ENCODE measurements around the gene TLR9. TPM values are rescaled to one million over a fixed set of nuclear protein-coding genes. Genes with fewer than 3 reads are reported as not detected.
A peak's percentile ranks its signal among the peaks of the same experiment; 100 is the strongest.

TLR9 gene
- total and polyA plus RNA-seq, 9 of the 15 experiments (the other 6 are each of a cell fraction or from before 2014, with no cell fraction given), result not detected

GRCh38 chr3:52259035-52259434 lies 33.6 kb upstream of the TLR9 start (continued):
- TF ChIP-seq MAFF (IDR thresholded peaks at IDR 0.05; ENCODE audit: low read length) (peak; percentile 22; the same call in 1 of the 2 replicates), ZNF316 (IDR thresholded peaks at IDR 0.05) (peak; percentile 52), LEF1 (IDR thresholded peaks at IDR 0.05) (no peak), MAFK (IDR thresholded peaks at IDR 0.05; ENCODE audit: low read length) (0 out of 2 replicates have a peak, but pooled peaks have one; percentile 16), ZBTB26 (CRISPR knock-in tag; IDR thresholded peaks at IDR 0.05) (no peak), C11orf30 (IDR thresholded peaks at IDR 0.05; ENCODE audit: low read depth) (peak; percentile 61; the same call in 1 of the 2 replicates)

GRCh38 chr3:52257911-52258310 lies 32.5 kb upstream of the TLR9 start:
- Histone ChIP-seq H3K9ac (ENCODE audit: insufficient read depth in 1 of 2, low read depth in 2 of 2, low read length in 2 of 2) (no peak overlapping the region), H3K27ac (ENCODE audit: extremely low read depth, low read depth, low read length) (no peak overlapping the region), H3K4me3 (no peak overlapping the region), H4K20me1 (replicated peaks; ENCODE audit: control insufficient read depth, insufficient read depth, low read length) (no peaks in the 10 kb centered on the region), H3K9me3 (replicated peaks; ENCODE audit: control insufficient read depth, insufficient read depth, low read depth, low read length) (no peaks in the 10 kb centered on the region), H3K36me3 (ENCODE audit: control insufficient read depth, insufficient read depth, low read length) (peaks cover 99% of the 10 kb centered on the region), H3K27me3 (ENCODE audit: control insufficient read depth in 2 of 2, insufficient read depth in 2 of 2, low read length in 2 of 2) (no peaks in the 10 kb centered on the region), H3K79me2 (ENCODE audit: control insufficient read depth, insufficient read depth, low read length) (peaks cover 14% of the 10 kb centered on the region; the same call in 2 of the 3 replicates), H3K9me1 (ENCODE audit: control insufficient read depth, insufficient read depth, low read length) (no peaks in the 10 kb centered on the region), H3K4me2 (ENCODE audit: insufficient read depth, low read length) (no peak overlapping the region), H3K4me1 (replicated peaks in 1 of 2; ENCODE audit: control insufficient read depth in 2 of 2, insufficient read depth in 2 of 2, low read length in 2 of 2) (peaks cover 0 to 19% of the 10 kb centered on the region in 2 experiments; a peak in 4 of 5 replicates), H2AFZ (ENCODE audit: low read depth, low read length) (no peak overlapping the region)
- FAIRE-seq (no peak), ATAC-seq (no peak), DNase-seq (ENCODE audit: extremely low read depth in 1 of 4, low spot score in 3 of 4) (no peak)
- WGBS (ENCODE audit: insufficient coverage, low coverage, missing lambda C conversion rate), result 52% methylated on average over 4 of the region's 4 CpGs
- POLR2A ChIA-PET, result interaction anchor here (0.6 kb wide), 2 partner anchors 10 to 16 kb away, joined by 3 to 4 read pairs; no protein-coding TSS in a partner anchor
- BruUV-seq (replicated peaks), result no TSS peak
- CTCF ChIA-PET (ENCODE audit: low intra/inter-chr PET ratio), result no interaction called here
- intact Hi-C loops (cut with micrococcal nuclease) (no loop called here), in situ Hi-C loops (cut with MboI) (no loop called here)
- TF ChIP-seq MLX (CRISPR knock-in tag; conservative IDR thresholded peaks at IDR 0.05) (no peak), IRF2 (CRISPR knock-in tag; IDR thresholded peaks at IDR 0.05) (no peak), SOX6 (IDR thresholded peaks at IDR 0.05) (peak; percentile 52; the same call in 1 of the 2 replicates), ZFP91 (CRISPR knock-in tag; IDR thresholded peaks at IDR 0.05) (no peak), FUS (optimal IDR thresholded peaks at IDR 0.05; ENCODE audit: low read depth, low read length) (no peak), ZBTB34 (CRISPR knock-in tag; IDR thresholded peaks at IDR 0.05) (no peak), MAFG (tag; conservative IDR thresholded peaks at IDR 0.05) (no peak), FOSL1 (tag; conservative IDR thresholded peaks at IDR 0.05) (0 out of 2 replicates have a peak, but pooled peaks have one; percentile 23), PURB (CRISPR knock-in tag; IDR thresholded peaks at IDR 0.05; ENCODE audit: low read depth) (no peak), KHSRP (IDR thresholded peaks at IDR 0.05) (no peak), KLF6 (CRISPR knock-in tag; IDR thresholded peaks at IDR 0.05; ENCODE audit: borderline replicate concordance) (no peak)

Data from K562 (cell line).